B cell (primary cell): ENCODE data around the gene PEX14. TPM values are rescaled to one million over a fixed set of nuclear protein-coding genes. Genes with fewer than 3 reads are reported as not detected.

Source experiments
- ATAC-seq: fragments of 200-7000 bp; cut with Tn5 transposase; one replicate; pipeline ENCODE4 v1.10.0; 2021; ENCODE audit warnings: low read depth, mild to moderate bottlenecking, moderate number of reproducible peaks, moderate library complexity
- CTCF ChIA-PET: fragments of 350-600 bp; sonication (Branson Sonifier 250); formaldehyde crosslinking; loops from one replicate; lab custom pipeline; 2021; ENCODE audit warnings: antibody characterized with exemption, inconsistent platforms; lab: Charles Lee
- POLR2A ChIA-PET: fragments of 350-600 bp; sonication (Branson Sonifier 250); formaldehyde crosslinking; loops from one replicate; lab custom pipeline; 2021; ENCODE audit warnings: antibody characterized with exemption; lab: Charles Lee
- DNase-seq: peaks from one replicate; pipeline ENCODE4 v3.0.0; 2013
- H2AFZ ChIP-seq: 2 replicates; pipeline ENCODE4 v1.6.1; 2012; ENCODE audit warnings: mild to moderate bottlenecking, low read depth, low read length; ENCODE audit not compliant: insufficient read depth, poor library complexity, severe bottlenecking
- H3K27ac ChIP-seq, 2 donors: 1 replicate in 1 of 2; 2 replicates in 1 of 2; pipeline ENCODE4 v1.5.1; 2012 to 2013; ENCODE audit warnings: low read length in 2 of 2, mild to moderate bottlenecking in 2 of 2, moderate library complexity in 1 of 2
- H3K27me3 ChIP-seq, 4 experiments: fragments of 200-600 bp in 1 of 4; sonication (generic) in 1 of 4; replicated peaks in 1 of 4; 1 replicate in 2 of 4; 2 replicates in 2 of 4; pipeline versions ENCODE4 v1.6.1 to v1.7.0; 2013 to 2016; ENCODE audit warnings: low read length in 3 of 4, mild to moderate bottlenecking in 2 of 4, mixed read lengths in 1 of 4, moderate library complexity in 1 of 4; ENCODE audit not compliant: insufficient read depth in 4 of 4, control insufficient read depth in 3 of 4; ENCODE audit errors: control extremely low read depth in 1 of 4
- H3K36me3 ChIP-seq, 2 experiments: replicated peaks in 1 of 2; 1 replicate in 1 of 2; 2 replicates in 1 of 2; pipeline versions ENCODE4 v1.6.1 to v1.7.1; 2013; ENCODE audit warnings: low read length in 1 of 2; ENCODE audit not compliant: insufficient read depth in 2 of 2, control insufficient read depth in 1 of 2; ENCODE audit errors: control extremely low read depth in 1 of 2, extremely low read depth in 1 of 2
- H3K4me1 ChIP-seq, 2 donors: fragments of 200-600 bp in 1 of 2; sonication (generic) in 1 of 2; 1 replicate in 1 of 2; 2 replicates in 1 of 2; pipeline versions ENCODE4 v1.5.1 to v1.6.1; 2013 to 2017; ENCODE audit warnings: low read length in 2 of 2; ENCODE audit not compliant: control insufficient read depth in 2 of 2, insufficient read depth in 2 of 2
- H3K4me2 ChIP-seq: replicated peaks from 2 replicates; pipeline ENCODE3; 2012; ENCODE audit warnings: mild to moderate bottlenecking, low read depth, low read length; ENCODE audit not compliant: poor library complexity, severe bottlenecking
- H3K4me3 ChIP-seq, 5 experiments: fragments of 200-600 bp in 1 of 5; sonication (generic) in 1 of 5; 1 replicate in 3 of 5; 2 replicates in 2 of 5; pipeline versions ENCODE4 v1.5.1 to v1.7.0; 2011 to 2016; ENCODE audit warnings: low read length in 4 of 5, mild to moderate bottlenecking in 4 of 5, low read depth in 2 of 5, control low read depth in 1 of 5, moderate library complexity in 1 of 5; ENCODE audit not compliant: insufficient read depth in 1 of 5; ENCODE audit errors: control extremely low read depth in 1 of 5, extremely low read depth in 1 of 5
- H3K79me2 ChIP-seq: fragments of 200-600 bp; sonication (generic); one replicate; pipeline ENCODE4 v1.6.0; 2016; ENCODE audit warnings: low read length; ENCODE audit not compliant: control insufficient read depth, insufficient read depth
- H3K9ac ChIP-seq: fragments of 200-600 bp; sonication (generic); 2 replicates; pipeline ENCODE4 v1.6.1; 2017; ENCODE audit warnings: mild to moderate bottlenecking, low read length, moderate library complexity
- H3K9me3 ChIP-seq, 3 donors: one replicate each; pipeline versions ENCODE4 v1.6.1 to v1.7.1; 2013; ENCODE audit warnings: low read length in 2 of 3; ENCODE audit not compliant: control insufficient read depth in 2 of 3, insufficient read depth in 1 of 3; ENCODE audit errors: control extremely low read depth in 1 of 3
- H4K20me1 ChIP-seq: 2 replicates; pipeline ENCODE4 v1.6.0; 2012; ENCODE audit warnings: mild to moderate bottlenecking, low read length; ENCODE audit not compliant: insufficient read depth, control insufficient read depth, poor library complexity, severe bottlenecking
- H3K27ac Mint-ChIP-seq: one replicate; pipeline ENCODE4 v1.8.0; 2021; ENCODE audit warnings: mixed read lengths
- H3K27me3 Mint-ChIP-seq: one replicate; pipeline ENCODE4 v1.8.0; 2021; ENCODE audit warnings: mixed read lengths
- H3K4me1 Mint-ChIP-seq: one replicate; pipeline ENCODE4 v1.8.0; 2021; ENCODE audit warnings: mixed read lengths
- H3K4me3 Mint-ChIP-seq: one replicate; pipeline ENCODE4 v1.8.0; 2021; ENCODE audit warnings: mixed read lengths
- H3K9me3 Mint-ChIP-seq: one replicate; pipeline ENCODE4 v1.8.0; 2022; ENCODE audit warnings: mixed read lengths; ENCODE audit not compliant: insufficient read depth
- CTCF ChIP-seq: fragments of 200-600 bp; IDR thresholded peaks from one replicate; pipeline ENCODE4 v1.8.0; 2022; ENCODE audit warnings: antibody characterized with exemption, mild to moderate bottlenecking
- EZH2 ChIP-seq: IDR thresholded peaks from 2 replicates; pipeline ENCODE4 v1.6.1; 2012; ENCODE audit warnings: borderline replicate concordance, low read depth, mild to moderate bottlenecking, moderate library complexity, low read length; ENCODE audit not compliant: insufficient read depth, poor library complexity, severe bottlenecking
- WGBS: methylation state at CpG from one replicate; pipeline ENCODE4 v1.1.5; 2013; ENCODE audit warnings: missing lambda C conversion rate; ENCODE audit not compliant: insufficient coverage; 5-methylcytosine and 5-hydroxymethylcytosine counted together
- intact Hi-C: fragments of 100-400 bp; cut with micrococcal nuclease; formaldehyde crosslinking; loops from one replicate; pipeline ENCODE4 v1.10.0; 2022
- polyA plus RNA-seq: library from polyadenylated mRNA; depleted of rRNA; stranded (reverse); fragments of >200 nt; gene quantifications from 2 replicates; pipeline ENCODE4 v1.2.3, GENCODE V29; 2012
- total RNA-seq, 2 donors: library from RNA; stranded (reverse); fragments of 120-200 nt in 1 of 2; gene quantifications; 1 replicate in 1 of 2; 2 replicates in 1 of 2; pipeline versions ENCODE4 v1.2.3 to v1.2.4, GENCODE V29; 2013 to 2022

Gene PEX14
- total and polyA plus RNA-seq, 2 donors (not counting 1 experiment from before 2014, with no cell fraction given), result 14.1 to 19.3 TPM

DNA sequence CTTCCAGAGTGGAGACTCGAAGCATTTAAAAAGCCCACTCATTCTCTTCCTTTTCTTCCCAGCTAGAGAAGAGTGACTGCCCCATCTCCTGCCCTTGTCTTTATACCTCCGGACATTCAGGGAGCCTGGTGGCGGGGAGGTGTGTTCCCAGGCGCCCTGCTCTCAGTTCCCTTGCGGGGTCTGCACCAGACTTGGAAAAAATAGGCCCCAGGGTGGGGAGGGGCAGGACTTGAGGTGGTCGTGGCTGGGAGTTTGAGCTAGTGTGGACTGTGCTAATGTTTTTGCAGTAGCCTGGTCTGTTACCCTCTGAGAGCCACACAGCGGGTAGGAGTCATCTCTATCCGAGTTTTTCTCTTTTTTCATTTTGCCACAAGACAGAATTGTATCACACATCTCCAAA is 139.1 kb downstream of the PEX14 start:
- TF ChIP-seq EZH2, result no peak
- no peak for TF ChIP-seq CTCF
- 100% methylated on average over 4 of the region's 8 CpGs for WGBS
- Histone ChIP-seq H3K4me1 (no peaks in the 10 kb centered on the region), H2AFZ (no peak overlapping the region), H3K9me3 (no peaks in the 10 kb centered on the region), H4K20me1 (peaks cover 10% of the 10 kb centered on the region), H3K9ac (no peak overlapping the region), H3K4me3 (no peak overlapping the region), H3K27me3 (no peaks in the 10 kb centered on the region), H3K79me2 (no peaks in the 10 kb centered on the region), H3K4me2 (no peak overlapping the region), H3K27ac (no peak overlapping the region), H3K36me3 (peaks cover 0 to 4% of the 10 kb centered on the region in 2 experiments)
- peaks cover 2% of the 10 kb centered on the region for H3K4me1 Mint-ChIP-seq
- no peaks in the 10 kb centered on the region for H3K27me3 Mint-ChIP-seq
- DNase-seq, result no peak
- H3K9me3 Mint-ChIP-seq, result no peaks in the 10 kb centered on the region
- ChIA-PET CTCF (no interaction called here), POLR2A (no interaction called here)
- intact Hi-C loops, result no loop called here
- no peak overlapping the region for H3K27ac Mint-ChIP-seq
- ATAC-seq, result no peak
- no peak overlapping the region for H3K4me3 Mint-ChIP-seq

DNA sequence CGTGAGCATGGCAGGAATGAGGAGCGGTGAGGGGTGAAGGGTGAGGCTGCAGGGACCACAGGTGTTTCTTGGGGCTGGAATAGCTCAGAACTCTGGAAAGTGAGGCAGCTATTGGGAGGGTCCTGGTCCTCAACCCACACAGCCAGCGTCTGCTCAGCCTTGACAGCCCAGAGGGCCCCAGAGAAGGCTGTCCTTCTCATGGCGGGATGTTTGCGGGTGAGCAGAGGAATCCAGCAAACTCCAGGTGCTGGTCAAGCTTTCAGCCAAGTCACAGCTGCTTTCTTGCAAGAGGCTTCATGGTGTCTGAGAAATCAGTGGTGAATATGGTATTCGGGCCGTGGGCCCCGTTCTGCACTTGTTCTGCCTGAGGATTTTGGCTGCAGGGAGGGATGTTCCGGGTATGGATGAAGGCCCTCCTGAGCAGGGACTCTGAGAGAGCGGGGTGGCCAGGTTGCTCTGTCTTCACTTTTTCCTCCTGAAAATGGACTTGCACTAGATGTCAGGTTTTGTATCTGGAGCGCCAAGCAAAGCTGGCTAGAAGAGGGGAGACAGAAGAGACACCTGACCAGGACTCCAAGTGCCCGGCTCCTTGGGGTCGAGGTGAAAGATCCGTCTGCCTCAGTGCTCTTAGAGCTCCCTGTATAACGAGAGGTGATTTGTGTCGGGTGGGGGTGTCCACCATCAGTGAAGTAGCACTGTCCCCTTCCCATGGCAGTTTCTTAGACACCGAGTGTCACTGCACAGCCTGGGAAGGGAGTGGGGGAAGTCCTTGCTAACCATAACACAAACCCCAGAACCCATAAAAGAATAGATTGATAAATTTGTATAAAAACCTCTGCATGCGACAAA is 139.9 kb downstream of the PEX14 start:
- Histone ChIP-seq H3K4me3 (no peak overlapping the region), H3K27me3 (no peaks in the 10 kb centered on the region), H3K4me1 (no peaks in the 10 kb centered on the region), H4K20me1 (peaks cover 10% of the 10 kb centered on the region), H3K9ac (no peak overlapping the region), H2AFZ (no peak overlapping the region), H3K79me2 (no peaks in the 10 kb centered on the region), H3K9me3 (no peaks in the 10 kb centered on the region), H3K4me2 (no peak overlapping the region), H3K36me3 (peaks cover 0 to 4% of the 10 kb centered on the region in 2 experiments), H3K27ac (no peak overlapping the region)
- Mint-ChIP-seq H3K9me3 (no peaks in the 10 kb centered on the region), H3K27me3 (no peaks in the 10 kb centered on the region), H3K4me3 (no peak overlapping the region), H3K27ac (no peak overlapping the region), H3K4me1 (peaks cover 2% of the 10 kb centered on the region)
- WGBS, result 94% methylated on average over 15 of the region's 18 CpGs
- ChIA-PET CTCF (no interaction called here), POLR2A (no interaction called here)
- intact Hi-C loops, result no loop called here
- DNase-seq, result no peak
- no peak for ATAC-seq
- TF ChIP-seq EZH2 (no peak), CTCF (no peak)
